Dedifferentiated amniotic fluid mesenchymal stem cell (primary cell): ENCODE measurements around the gene CNDP1.

ENCODE experiments used
- DNase-seq: peaks from one replicate; pipeline ENCODE4 v3.0.0-alpha.2; 2016; ENCODE audit errors: extremely low spot score

The CNDP1 gene

GRCh38 chr18:74625157-74625556 is 90.9 kb downstream of the CNDP1 start:
- no peak for DNase-seq

- DNase-seq: no peak
Measured at GRCh38 chr18:74626049-74626874, 92.0 kb downstream of the CNDP1 start.

GRCh38 chr18:74630804-74631203 is 96.5 kb downstream of the CNDP1 start:
- DNase-seq: no peak

GRCh38 chr18:74631212-74631611 is 96.9 kb downstream of the CNDP1 start:
- no peak for DNase-seq

GRCh38 chr18:74631623-74632350 is 97.5 kb downstream of the CNDP1 start:
- DNase-seq: no peak

- DNase-seq: no peak
Measured at GRCh38 chr18:74632351-74632679, 98.0 kb downstream of the CNDP1 start.

- DNase-seq: no peak
Measured at GRCh38 chr18:74632856-74633255, 98.6 kb downstream of the CNDP1 start.

- DNase-seq: no peak
Measured at GRCh38 chr18:74633652-74634352, 99.5 kb downstream of the CNDP1 start.

- no peak for DNase-seq
Measured at GRCh38 chr18:74635224-74635975, 101.1 kb downstream of the CNDP1 start.
